ENCODE data around the gene TWIST1. TPM values are rescaled to one million over a fixed set of nuclear protein-coding genes. Genes with fewer than 3 reads are reported as not detected.

Gene TWIST1
- total RNA-seq, 2 experiments from 2014 or later, result not detected

DNA sequence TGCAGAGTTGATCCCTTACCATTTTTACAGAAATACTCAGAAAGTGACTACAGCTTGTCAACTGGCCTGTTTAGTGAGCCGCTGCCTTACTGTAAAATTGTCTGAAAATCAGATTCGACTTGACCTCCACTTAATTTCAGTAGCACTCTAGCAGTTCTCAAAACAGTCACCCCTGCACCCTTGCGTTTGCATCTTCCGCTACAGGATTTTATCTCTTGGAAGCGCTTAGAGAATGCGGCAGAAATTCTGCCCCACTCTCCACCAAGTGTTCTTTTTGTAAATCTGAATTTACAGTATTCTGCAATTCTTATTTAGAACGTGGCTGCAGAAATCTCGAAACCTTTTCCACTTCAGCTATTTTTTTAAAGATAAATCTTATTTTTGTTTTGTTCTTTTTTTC is 1.9 kb upstream of the TWIST1 start:
- Mint-ChIP-seq H3K36me3 (ENCODE audit: low read depth) (no peaks in the 10 kb centered on the region), H3K4me1 (ENCODE audit: low read depth) (no peaks in the 10 kb centered on the region), H3K4me3 (no peak overlapping the region), H3K27ac (no peak overlapping the region), H3K27me3 (peaks cover 61% of the 10 kb centered on the region), H3K9me3 (peaks cover 7% of the 10 kb centered on the region)
- Histone ChIP-seq H3K27ac (ENCODE audit: low read depth in 1 of 2, low read length in 2 of 2) (no peak overlapping the region), H3K27me3 (ENCODE audit: control insufficient read depth in 1 of 2, insufficient read depth in 2 of 2, low read length in 2 of 2) (peaks cover 34 to 63% of the 10 kb centered on the region in 2 experiments), H3K9me3 (ENCODE audit: control insufficient read depth in 1 of 2, insufficient read depth in 1 of 2, low read length in 2 of 2) (peaks cover 0 to 26% of the 10 kb centered on the region in 2 experiments), H3K36me3 (ENCODE audit: insufficient read depth, low read length) (no peaks in the 10 kb centered on the region), H3K4me3 (ENCODE audit: low read length) (no peak overlapping the region), H3K4me1 (ENCODE audit: insufficient read depth, low read length) (peaks cover 9% of the 10 kb centered on the region)
- ATAC-seq (ENCODE audit: poor library complexity), result no peak
- CTCF ChIA-PET, result no interaction called here
- intact Hi-C loops (cut with DNase I, micrococcal nuclease), result no loop called here
- no peak for DNase-seq
- POLR2A ChIA-PET, result no interaction called here
- TF ChIP-seq, protein P1, sequence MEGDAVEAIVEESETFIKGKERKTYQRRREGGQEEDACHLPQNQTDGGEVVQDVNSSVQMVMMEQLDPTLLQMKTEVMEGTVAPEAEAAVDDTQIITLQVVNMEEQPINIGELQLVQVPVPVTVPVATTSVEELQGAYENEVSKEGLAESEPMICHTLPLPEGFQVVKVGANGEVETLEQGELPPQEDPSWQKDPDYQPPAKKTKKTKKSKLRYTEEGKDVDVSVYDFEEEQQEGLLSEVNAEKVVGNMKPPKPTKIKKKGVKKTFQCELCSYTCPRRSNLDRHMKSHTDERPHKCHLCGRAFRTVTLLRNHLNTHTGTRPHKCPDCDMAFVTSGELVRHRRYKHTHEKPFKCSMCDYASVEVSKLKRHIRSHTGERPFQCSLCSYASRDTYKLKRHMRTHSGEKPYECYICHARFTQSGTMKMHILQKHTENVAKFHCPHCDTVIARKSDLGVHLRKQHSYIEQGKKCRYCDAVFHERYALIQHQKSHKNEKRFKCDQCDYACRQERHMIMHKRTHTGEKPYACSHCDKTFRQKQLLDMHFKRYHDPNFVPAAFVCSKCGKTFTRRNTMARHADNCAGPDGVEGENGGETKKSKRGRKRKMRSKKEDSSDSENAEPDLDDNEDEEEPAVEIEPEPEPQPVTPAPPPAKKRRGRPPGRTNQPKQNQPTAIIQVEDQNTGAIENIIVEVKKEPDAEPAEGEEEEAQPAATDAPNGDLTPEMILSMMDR (IDR thresholded peaks at IDR 0.05), result no peak

DNA sequence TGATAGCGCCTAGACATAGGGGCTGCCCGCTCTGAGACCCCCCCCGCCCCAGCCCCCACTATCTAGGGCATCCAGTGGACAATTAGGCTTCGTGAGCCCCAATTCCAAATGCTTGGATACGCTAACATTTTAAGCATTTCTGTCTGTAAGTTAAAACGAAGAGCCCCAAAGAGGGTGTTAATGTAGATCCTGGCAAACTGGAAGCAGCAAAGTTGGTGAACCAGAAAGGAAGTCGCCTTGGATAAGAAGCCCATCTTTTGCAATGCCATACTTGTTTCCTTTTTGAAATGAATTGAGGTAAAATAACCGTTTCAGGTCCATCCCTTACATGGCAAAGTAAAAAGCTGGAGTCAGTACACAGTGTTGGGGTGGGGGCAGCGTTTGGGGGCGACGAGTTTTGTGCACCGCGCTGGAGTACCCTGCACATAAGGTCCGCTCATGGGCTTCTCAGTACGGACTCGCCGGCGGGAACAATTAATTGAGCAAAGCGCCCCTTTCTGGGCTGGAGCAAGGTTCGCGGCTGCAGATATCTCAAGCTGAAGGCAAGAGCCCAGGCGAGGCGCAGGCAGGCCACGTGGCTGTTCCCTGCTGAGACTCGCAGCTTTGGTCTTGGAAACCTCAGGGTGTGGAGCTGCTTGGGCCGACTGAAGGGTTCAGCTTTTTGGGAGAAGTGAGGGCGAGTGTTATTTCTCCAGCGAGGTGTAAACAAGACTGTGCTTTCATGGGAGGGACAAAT is 1.4 kb upstream of the TWIST1 start:
- ChIA-PET CTCF (no interaction called here), POLR2A (no interaction called here)
- Histone ChIP-seq H3K36me3 (ENCODE audit: insufficient read depth, low read length) (no peaks in the 10 kb centered on the region), H3K4me3 (ENCODE audit: low read length) (no peak overlapping the region), H3K9me3 (ENCODE audit: control insufficient read depth in 1 of 2, insufficient read depth in 1 of 2, low read length in 2 of 2) (peaks cover 0 to 26% of the 10 kb centered on the region in 2 experiments), H3K27me3 (ENCODE audit: control insufficient read depth in 1 of 2, insufficient read depth in 2 of 2, low read length in 2 of 2) (peaks cover 34 to 68% of the 10 kb centered on the region in 2 experiments), H3K27ac (ENCODE audit: low read depth in 1 of 2, low read length in 2 of 2) (no peak overlapping the region), H3K4me1 (ENCODE audit: insufficient read depth, low read length) (peaks cover 9% of the 10 kb centered on the region)
- no peak for DNase-seq
- Mint-ChIP-seq H3K4me1 (ENCODE audit: low read depth) (no peaks in the 10 kb centered on the region), H3K4me3 (no peak overlapping the region), H3K27ac (no peak overlapping the region), H3K9me3 (peaks cover 3% of the 10 kb centered on the region), H3K36me3 (ENCODE audit: low read depth) (no peaks in the 10 kb centered on the region), H3K27me3 (peaks cover 61% of the 10 kb centered on the region)
- TF ChIP-seq, protein P1 (IDR thresholded peaks at IDR 0.05), result no peak
- intact Hi-C loops (cut with DNase I, micrococcal nuclease), result no loop called here
- ATAC-seq (ENCODE audit: poor library complexity), result no peak

- intact Hi-C loops (cut with DNase I, micrococcal nuclease), result no loop called here
- Mint-ChIP-seq H3K27ac (no peak overlapping the region), H3K4me3 (no peak overlapping the region), H3K27me3 (peaks cover 61% of the 10 kb centered on the region), H3K36me3 (ENCODE audit: low read depth) (no peaks in the 10 kb centered on the region), H3K9me3 (no peaks in the 10 kb centered on the region), H3K4me1 (ENCODE audit: low read depth) (no peaks in the 10 kb centered on the region)
- ChIA-PET CTCF (no interaction called here), POLR2A (no interaction called here)
- Histone ChIP-seq H3K4me3 (ENCODE audit: low read length) (no peak overlapping the region), H3K27me3 (ENCODE audit: control insufficient read depth in 1 of 2, insufficient read depth in 2 of 2, low read length in 2 of 2) (peaks cover 34 to 76% of the 10 kb centered on the region in 2 experiments), H3K4me1 (ENCODE audit: insufficient read depth, low read length) (peaks cover 9% of the 10 kb centered on the region), H3K36me3 (ENCODE audit: insufficient read depth, low read length) (no peaks in the 10 kb centered on the region), H3K27ac (ENCODE audit: low read depth in 1 of 2, low read length in 2 of 2) (no peak overlapping the region), H3K9me3 (ENCODE audit: control insufficient read depth in 1 of 2, insufficient read depth in 1 of 2, low read length in 2 of 2) (peaks cover 0 to 26% of the 10 kb centered on the region in 2 experiments)
- ATAC-seq (ENCODE audit: poor library complexity) (no peak), DNase-seq (no peak)
- TF ChIP-seq, protein P1 (IDR thresholded peaks at IDR 0.05), result no peak
Measured at GRCh38 chr7:19117870-19118608, 603 bp upstream of the TWIST1 start.
